Placental epithelial cell (primary cell): ENCODE data around the gene FLT3LG. TPM values are rescaled to one million over a fixed set of nuclear protein-coding genes. Genes with fewer than 3 reads are reported as not detected.

Source experiments
- small RNA-seq: library from RNA; depleted of rRNA; stranded (forward); fragments of <200 nt; gene quantifications from one replicate; pipeline ENCODE3, GENCODE V24; 2012
- total RNA-seq: library from RNA; depleted of rRNA; stranded (reverse); fragments of >200 nt; gene quantifications from 2 replicates; pipeline ENCODE4 v1.2.3, GENCODE V29; 2012

The FLT3LG gene
- total RNA-seq: 0.79 TPM in 1 of 2 replicates, not detected in the other

GRCh38 chr19:49473868-49474541, at the start of gene FLT3LG:
Gene FLT3LG (plus strand): TSS chr19:49474215. CDS start chr19:49474640, 425 bp downstream.

GRCh38 chr19:49425178-49425577, 48.8 kb upstream of the FLT3LG start, which contains the start of gene GFY:
Gene GFY (plus strand): TSS chr19:49425388. CDS start chr19:49426431, 1,043 bp downstream.

GRCh38 chr19:49441210-49441959, 32.6 kb upstream of the FLT3LG start, which contains the start of gene SLC17A7:
Gene SLC17A7 (minus strand): TSS chr19:49441527. CDS start chr19:49441379, 148 bp downstream.

GRCh38 chr19:49451430-49452181, 22.4 kb upstream of the FLT3LG start, which contains the start of gene PIH1D1:
Gene PIH1D1 (minus strand): TSS chr19:49451814. CDS start chr19:49451574, 240 bp downstream.

GRCh38 chr19:49453013-49453756, 20.8 kb upstream of the FLT3LG start, which contains the start of gene ALDH16A1:
Gene ALDH16A1 (plus strand): TSS chr19:49453225. CDS start chr19:49453332, 107 bp downstream.

GRCh38 chr19:49487277-49488045, 13.4 kb downstream of the FLT3LG start, which contains the start of gene RPL13A:
Gene RPL13A (plus strand): TSS chr19:49487608. CDS start chr19:49487630, 22 bp downstream.

Small RNA genes lying within 50 kb of the gene (small RNA-seq; reads per million reads assigned to genes)
- gene COX6CP7 (not detected), gene MIR150 (0.46 reads per million, percentile 24 among the genes with 10 or more reads in this experiment), gene SNORD32A (not detected), gene SNORD33 (not detected), gene SNORD34 (not detected), gene SNORD35A (not detected), gene SNORD35B (not detected)

Other genes with a start within 250 kb of the FLT3LG start
- gene SLC6A16, start 149.0 kb upstream of the FLT3LG start, total RNA-seq: under 0.01 TPM in 1 of 2 replicates, not detected in the other
- gene CD37, start 138.8 kb upstream of the FLT3LG start, total RNA-seq: not detected in 2 replicates
- 5.1 and 18.8 TPM in 2 replicates for gene TEAD2, start 111.8 kb upstream of the FLT3LG start, total RNA-seq
- 0.39 TPM in 1 of 2 replicates, not detected in the other for gene DKKL1, start 110.3 kb upstream of the FLT3LG start, total RNA-seq
- gene KASH5, start 86.0 kb upstream of the FLT3LG start, total RNA-seq: not detected in 2 replicates
- not detected in 2 replicates for gene PTH2, start 50.8 kb upstream of the FLT3LG start, total RNA-seq
- gene GFY, start 48.8 kb upstream of the FLT3LG start, total RNA-seq: not detected in 2 replicates
- gene SLC17A7, start 32.7 kb upstream of the FLT3LG start, total RNA-seq: under 0.01 TPM in 1 of 2 replicates, not detected in the other
- gene PIH1D1, start 22.4 kb upstream of the FLT3LG start, total RNA-seq: 84.0 and 118 TPM in 2 replicates
- 27.1 and 34.2 TPM in 2 replicates for gene ALDH16A1, start 21.0 kb upstream of the FLT3LG start, total RNA-seq
- gene RPL13A, start 13.4 kb downstream of the FLT3LG start, total RNA-seq: 2,267 and 3,501 TPM in 2 replicates
- 2,287 and 2,633 TPM in 2 replicates for gene RPS11, start 22.2 kb downstream of the FLT3LG start, total RNA-seq
- 39.7 and 108 TPM in 2 replicates for gene FCGRT, start 38.4 kb downstream of the FLT3LG start, total RNA-seq
- gene RCN3, start 53.8 kb downstream of the FLT3LG start, total RNA-seq: 39.7 and 79.5 TPM in 2 replicates
- 64.0 and 72.6 TPM in 2 replicates for gene NOSIP, start 106.3 kb downstream of the FLT3LG start, total RNA-seq
- gene PRRG2, start 107.1 kb downstream of the FLT3LG start, total RNA-seq: 8.6 and 11.2 TPM in 2 replicates
- gene PRR12, start 117.0 kb downstream of the FLT3LG start, total RNA-seq: 4.4 and 5.9 TPM in 2 replicates
- 50.3 and 51.6 TPM in 2 replicates for gene RRAS, start 165.9 kb downstream of the FLT3LG start, total RNA-seq
- 19.6 and 31.6 TPM in 2 replicates for gene SCAF1, start 168.0 kb downstream of the FLT3LG start, total RNA-seq
- 64.0 and 64.4 TPM in 2 replicates for gene IRF3, start 191.6 kb downstream of the FLT3LG start, total RNA-seq
- gene BCL2L12, start 191.7 kb downstream of the FLT3LG start, total RNA-seq: 8.2 and 16.1 TPM in 2 replicates
- gene PRMT1, start 203.1 kb downstream of the FLT3LG start, total RNA-seq: 132 and 208 TPM in 2 replicates
- 0.43 and 1.2 TPM in 2 replicates for gene ADM5, start 215.4 kb downstream of the FLT3LG start, total RNA-seq
- gene CPT1C, start 216.9 kb downstream of the FLT3LG start, total RNA-seq: 1.6 and 3.1 TPM in 2 replicates